Measurements from ENCODE around the gene RPL13. TPM values are rescaled to one million over a fixed set of nuclear protein-coding genes. Genes with fewer than 3 reads are reported as not detected.
"Not testable (repeated sequence)": the region's sequence is repeated elsewhere in the genome, so short reads cannot be mapped to it uniquely, and the experiment has no call there.

The RPL13 gene
- polyA plus RNA-seq, 1 donor = 3,996 TPM

- WGBS (ENCODE audit: insufficient coverage, low lambda C conversion rate) = no CpG with 5 or more reads among the region's 25 CpGs
- H3K4me3 ChIP-seq (ENCODE audit: low read length) = no peak overlapping the region
- H3K27me3 ChIP-seq (ENCODE audit: control insufficient read depth, insufficient read depth, low read length) = no peaks in the 10 kb centered on the region
- H3K27ac ChIP-seq (ENCODE audit: low read length) = no peak overlapping the region
- peaks cover 8% of the 10 kb centered on the region for H3K4me1 ChIP-seq (ENCODE audit: control insufficient read depth, insufficient read depth, low read length)
- peaks cover 16% of the 10 kb centered on the region for H3K9me3 ChIP-seq (ENCODE audit: control insufficient read depth, low read depth, low read length)
- DNase-seq = no peak
- H3K36me3 ChIP-seq (ENCODE audit: control insufficient read depth, insufficient read depth, low read length) = no peaks in the 10 kb centered on the region
Observed at GRCh38 chr16:89584768-89585549, 24.5 kb downstream of the RPL13 start.

- no peak for DNase-seq
- H3K27me3 ChIP-seq (ENCODE audit: control insufficient read depth, insufficient read depth, low read length) = no peaks in the 10 kb centered on the region
- no peak overlapping the region for H3K27ac ChIP-seq (ENCODE audit: low read length)
- no CpG with 5 or more reads among the region's 7 CpGs for WGBS (ENCODE audit: insufficient coverage, low lambda C conversion rate)
- H3K36me3 ChIP-seq (ENCODE audit: control insufficient read depth, insufficient read depth, low read length) = no peaks in the 10 kb centered on the region
- no peak overlapping the region for H3K4me3 ChIP-seq (ENCODE audit: low read length)
- H3K9me3 ChIP-seq (ENCODE audit: control insufficient read depth, low read depth, low read length) = peaks cover 13% of the 10 kb centered on the region
- H3K4me1 ChIP-seq (ENCODE audit: control insufficient read depth, insufficient read depth, low read length) = peaks cover 8% of the 10 kb centered on the region
Observed at GRCh38 chr16:89586218-89586617, 25.7 kb downstream of the RPL13 start.

GRCh38 chr16:89586853-89587252 lies 26.4 kb downstream of the RPL13 start:
- Histone ChIP-seq H3K27me3 (ENCODE audit: control insufficient read depth, insufficient read depth, low read length) (no peaks in the 10 kb centered on the region), H3K4me3 (ENCODE audit: low read length) (no peak overlapping the region), H3K4me1 (ENCODE audit: control insufficient read depth, insufficient read depth, low read length) (peaks cover 7% of the 10 kb centered on the region), H3K9me3 (ENCODE audit: control insufficient read depth, low read depth, low read length) (peaks cover 13% of the 10 kb centered on the region), H3K27ac (ENCODE audit: low read length) (no peak overlapping the region), H3K36me3 (ENCODE audit: control insufficient read depth, insufficient read depth, low read length) (no peaks in the 10 kb centered on the region)
- no CpG with 5 or more reads among the region's 25 CpGs for WGBS (ENCODE audit: insufficient coverage, low lambda C conversion rate)
- DNase-seq = no peak

GRCh38 chr16:89587676-89588075 lies 27.2 kb downstream of the RPL13 start:
- DNase-seq; H3K27me3 ChIP-seq (ENCODE audit: control insufficient read depth, insufficient read depth, low read length); H3K27ac ChIP-seq (ENCODE audit: low read length); H3K4me1 ChIP-seq (ENCODE audit: control insufficient read depth, insufficient read depth, low read length); H3K36me3 ChIP-seq (ENCODE audit: control insufficient read depth, insufficient read depth, low read length); H3K4me3 ChIP-seq (ENCODE audit: low read length): not testable (repeated sequence)
- WGBS (ENCODE audit: insufficient coverage, low lambda C conversion rate) = no CpG with 5 or more reads among the region's 36 CpGs
- peaks cover 13% of the 10 kb centered on the region for H3K9me3 ChIP-seq (ENCODE audit: control insufficient read depth, low read depth, low read length)

GRCh38 chr16:89588413-89589109 lies 28.1 kb downstream of the RPL13 start:
- no peaks in the 10 kb centered on the region for H3K36me3 ChIP-seq (ENCODE audit: control insufficient read depth, insufficient read depth, low read length)
- no peak for DNase-seq
- H3K27me3 ChIP-seq (ENCODE audit: control insufficient read depth, insufficient read depth, low read length) = no peaks in the 10 kb centered on the region
- H3K27ac ChIP-seq (ENCODE audit: low read length) = no peak overlapping the region
- peaks cover 13% of the 10 kb centered on the region for H3K9me3 ChIP-seq (ENCODE audit: control insufficient read depth, low read depth, low read length)
- no peak overlapping the region for H3K4me3 ChIP-seq (ENCODE audit: low read length)
- WGBS (ENCODE audit: insufficient coverage, low lambda C conversion rate) = no CpG with 5 or more reads among the region's 26 CpGs
- no peaks in the 10 kb centered on the region for H3K4me1 ChIP-seq (ENCODE audit: control insufficient read depth, insufficient read depth, low read length)

GRCh38 chr16:89589241-89589926 lies 28.9 kb downstream of the RPL13 start:
- no CpG with 5 or more reads among the region's 21 CpGs for whole genome bisulfite sequencing (ENCODE audit: insufficient coverage, low lambda C conversion rate)
- H3K9me3 ChIP-seq (ENCODE audit: control insufficient read depth, low read depth, low read length) = peaks cover 13% of the 10 kb centered on the region

GRCh38 chr16:89593841-89594240 lies 33.4 kb downstream of the RPL13 start:
- Histone ChIP-seq H3K27me3 (ENCODE audit: control insufficient read depth, insufficient read depth, low read length) (no peaks in the 10 kb centered on the region), H3K9me3 (ENCODE audit: control insufficient read depth, low read depth, low read length) (peaks cover 3% of the 10 kb centered on the region), H3K4me3 (ENCODE audit: low read length) (no peak overlapping the region), H3K4me1 (ENCODE audit: control insufficient read depth, insufficient read depth, low read length) (no peaks in the 10 kb centered on the region), H3K36me3 (ENCODE audit: control insufficient read depth, insufficient read depth, low read length) (no peaks in the 10 kb centered on the region), H3K27ac (ENCODE audit: low read length) (no peak overlapping the region)
- DNase-seq = no peak
- WGBS (ENCODE audit: insufficient coverage, low lambda C conversion rate) = no CpG with 5 or more reads among the region's 15 CpGs

More at GRCh38 chr16:89589241-89589926, 28.9 kb downstream of the RPL13 start:
- no peak overlapping the region for H3K4me3 ChIP-seq (ENCODE audit: low read length)
- H3K36me3 ChIP-seq (ENCODE audit: control insufficient read depth, insufficient read depth, low read length) = no peaks in the 10 kb centered on the region
- DNase-seq = no peak
- H3K27me3 ChIP-seq (ENCODE audit: control insufficient read depth, insufficient read depth, low read length) = no peaks in the 10 kb centered on the region
- no peaks in the 10 kb centered on the region for H3K4me1 ChIP-seq (ENCODE audit: control insufficient read depth, insufficient read depth, low read length)
- no peak overlapping the region for H3K27ac ChIP-seq (ENCODE audit: low read length)

- Histone ChIP-seq H3K4me1 (ENCODE audit: control insufficient read depth, insufficient read depth, low read length) (peaks cover 6% of the 10 kb centered on the region), H3K9me3 (ENCODE audit: control insufficient read depth, low read depth, low read length) (peaks cover 3% of the 10 kb centered on the region), H3K4me3 (ENCODE audit: low read length) (no peak overlapping the region), H3K27ac (ENCODE audit: low read length) (no peak overlapping the region), H3K36me3 (ENCODE audit: control insufficient read depth, insufficient read depth, low read length) (no peaks in the 10 kb centered on the region), H3K27me3 (ENCODE audit: control insufficient read depth, insufficient read depth, low read length) (no peaks in the 10 kb centered on the region)
- 100% methylated on average over 1 of the region's 47 CpGs for WGBS (ENCODE audit: insufficient coverage, low lambda C conversion rate)
- no peak for DNase-seq
Observed at GRCh38 chr16:89595330-89596060, 35.0 kb downstream of the RPL13 start.

- Histone ChIP-seq H3K4me3 (ENCODE audit: low read length) (no peak overlapping the region), H3K9me3 (ENCODE audit: control insufficient read depth, low read depth, low read length) (peaks cover 3% of the 10 kb centered on the region), H3K27ac (ENCODE audit: low read length) (no peak overlapping the region), H3K36me3 (ENCODE audit: control insufficient read depth, insufficient read depth, low read length) (no peaks in the 10 kb centered on the region), H3K27me3 (ENCODE audit: control insufficient read depth, insufficient read depth, low read length) (no peaks in the 10 kb centered on the region), H3K4me1 (ENCODE audit: control insufficient read depth, insufficient read depth, low read length) (peaks cover 6% of the 10 kb centered on the region)
- no CpG with 5 or more reads among the region's 25 CpGs for WGBS (ENCODE audit: insufficient coverage, low lambda C conversion rate)
- DNase-seq = no peak
Observed at GRCh38 chr16:89596061-89596689, 35.7 kb downstream of the RPL13 start.

Data from large intestine (tissue), 3 donors.